IMR-90 (cell line): ENCODE results near the gene PNMA1. TPM values are rescaled to one million over a fixed set of nuclear protein-coding genes. Genes with fewer than 3 reads are reported as not detected.
A peak's percentile ranks its signal among the peaks of the same experiment; 100 is the strongest.

Experiments
- ATAC-seq: fragments of 200-7000 bp; cut with Tn5 transposase; 2 replicates; pipeline ENCODE4 v1.9.1; 2020; ENCODE audit warnings: low read depth, mild to moderate bottlenecking, moderate library complexity
- BruUV-seq: library from RNA; stranded (reverse); fragments of 400-500 nt; replicated peaks from 2 replicates; lab custom pipeline; 2021; lab: Mats Ljungman, UMichigan
- CTCF ChIA-PET: fragments of 300-600 bp; formaldehyde crosslinking; extraction: SDS; loops from one replicate; lab custom pipeline; 2021; ENCODE audit warnings: antibody characterized with exemption; lab: Yijun Ruan, JAX
- POLR2A ChIA-PET: fragments of 300-600 bp; sonication (Branson Sonifier 250); formaldehyde crosslinking; loops from one replicate; lab custom pipeline; 2022; ENCODE audit warnings: antibody characterized with exemption; ENCODE audit not compliant: unreplicated experiment; lab: Charles Lee
- DNase-seq: peaks from one replicate; pipeline ENCODE4 v3.0.0; 2013
- H2AFZ ChIP-seq: replicated peaks from 2 replicates; pipeline ENCODE3; 2013; ENCODE audit warnings: low read length, mild to moderate bottlenecking; ENCODE audit not compliant: poor library complexity
- H2AK5ac ChIP-seq: 2 replicates; pipeline ENCODE4 v1.6.1; 2013; ENCODE audit warnings: low read depth, low read length, inconsistent platforms
- H2AK9ac ChIP-seq: replicated peaks from 2 replicates; pipeline ENCODE3; 2013; ENCODE audit warnings: mild to moderate bottlenecking, low read depth, low read length, moderate library complexity; ENCODE audit not compliant: poor library complexity
- H2BK120ac ChIP-seq: 2 replicates; pipeline ENCODE4 v1.6.1; 2013; ENCODE audit warnings: low read depth, low read length, inconsistent platforms
- H2BK15ac ChIP-seq: 3 replicates; pipeline ENCODE4 v1.6.1; 2013; ENCODE audit warnings: low read depth, low read length, inconsistent platforms
- H2BK20ac ChIP-seq: 2 replicates; pipeline ENCODE4 v1.6.1; 2013; ENCODE audit warnings: low read depth, mild to moderate bottlenecking, inconsistent platforms, low read length, moderate library complexity
- H2BK5ac ChIP-seq: 2 replicates; pipeline ENCODE4 v1.6.1; 2013; ENCODE audit warnings: mild to moderate bottlenecking, low read depth, low read length, inconsistent platforms; ENCODE audit not compliant: poor library complexity, severe bottlenecking
- H3K14ac ChIP-seq: replicated peaks from 2 replicates; pipeline ENCODE4 v1.6.1; 2013; ENCODE audit warnings: low read depth, low read length, inconsistent platforms
- H3K18ac ChIP-seq: 2 replicates; pipeline ENCODE4 v1.6.1; 2013; ENCODE audit warnings: low read depth, low read length, control low read depth
- H3K23ac ChIP-seq: 2 replicates; pipeline ENCODE4 v1.6.1; 2013; ENCODE audit warnings: low read depth, low read length, inconsistent platforms
- H3K27ac ChIP-seq: 2 replicates; pipeline ENCODE4 v1.5.1; 2013; ENCODE audit warnings: mild to moderate bottlenecking, control low read depth, low read length; ENCODE audit not compliant: insufficient read depth
- H3K27me3 ChIP-seq: 2 replicates; pipeline ENCODE4 v1.6.1; 2013; ENCODE audit warnings: low read length; ENCODE audit not compliant: control insufficient read depth, insufficient read depth
- H3K36me3 ChIP-seq: 2 replicates; pipeline ENCODE4 v1.6.1; 2013; ENCODE audit warnings: low read length, mixed read lengths; ENCODE audit not compliant: control insufficient read depth, insufficient read depth
- H3K4ac ChIP-seq: 2 replicates; pipeline ENCODE4 v1.6.1; 2013; ENCODE audit warnings: low read depth, low read length, inconsistent platforms
- H3K4me1 ChIP-seq: 2 replicates; pipeline ENCODE4 v1.6.1; 2013; ENCODE audit warnings: low read length, mixed read lengths; ENCODE audit not compliant: control insufficient read depth, insufficient read depth
- H3K4me2 ChIP-seq: 2 replicates; pipeline ENCODE4 v1.6.1; 2013; ENCODE audit warnings: low read depth, mild to moderate bottlenecking, control low read depth, low read length, moderate library complexity
- H3K4me3 ChIP-seq: 2 replicates; pipeline ENCODE4 v1.5.1; 2013; ENCODE audit warnings: low read depth, mild to moderate bottlenecking, control low read depth, low read length, moderate library complexity; ENCODE audit not compliant: insufficient read depth
- H3K56ac ChIP-seq: 2 replicates; pipeline ENCODE4 v1.6.1; 2013; ENCODE audit warnings: low read length, inconsistent platforms; ENCODE audit not compliant: insufficient read depth; ENCODE audit errors: extremely low read depth
- H3K79me1 ChIP-seq, 2 experiments: 2 replicates each; pipeline ENCODE4 v1.6.1; 2013; ENCODE audit warnings: low read length in 2 of 2, inconsistent platforms in 1 of 2, low read depth in 1 of 2
- H3K9ac ChIP-seq: 2 replicates; pipeline ENCODE4 v1.6.1; 2013; ENCODE audit warnings: low read depth, low read length, control low read depth
- H3K9me1 ChIP-seq: 2 replicates; pipeline ENCODE4 v1.6.1; 2013; ENCODE audit warnings: low read length, inconsistent platforms; ENCODE audit not compliant: insufficient read depth
- H3K9me3 ChIP-seq: 2 replicates; pipeline ENCODE4 v1.6.1; 2013; ENCODE audit warnings: low read length; ENCODE audit not compliant: control insufficient read depth, insufficient read depth
- H4K20me1 ChIP-seq: 2 replicates; pipeline ENCODE4 v1.6.1; 2013; ENCODE audit warnings: low read length, inconsistent platforms; ENCODE audit not compliant: insufficient read depth
- H4K5ac ChIP-seq: 2 replicates; pipeline ENCODE4 v1.6.1; 2013; ENCODE audit warnings: mild to moderate bottlenecking, low read depth, low read length, control low read depth
- H4K8ac ChIP-seq, 2 experiments: 2 replicates each; pipeline ENCODE4 v1.6.1; 2013; ENCODE audit warnings: low read depth in 2 of 2, low read length in 2 of 2, control low read depth in 1 of 2, inconsistent platforms in 1 of 2
- H4K91ac ChIP-seq: 2 replicates; pipeline ENCODE4 v1.6.1; 2013; ENCODE audit warnings: low read depth, low read length, inconsistent platforms; ENCODE audit not compliant: insufficient read depth
- BHLHE40 ChIP-seq: fragments of 150-350 bp; IDR thresholded peaks from 2 replicates; pipeline ENCODE4 v1.6.1; 2016; ENCODE audit warnings: mild to moderate bottlenecking, low read depth, low read length
- CEBPB ChIP-seq: IDR thresholded peaks from 2 replicates; pipeline ENCODE4 v1.6.1; 2012; ENCODE audit warnings: low read depth, low read length, improper control_type of control experiment
- CHD1 ChIP-seq: IDR thresholded peaks from 2 replicates; pipeline ENCODE4 v1.6.1; 2012; ENCODE audit warnings: low read depth, low read length, improper control_type of control experiment
- CTCF ChIP-seq: conservative IDR thresholded peaks from 2 replicates; pipeline ENCODE4 v1.5.1; 2012; ENCODE audit warnings: mild to moderate bottlenecking, low read depth, low read length, improper control_type of control experiment
- FOS ChIP-seq: fragments of 150-350 bp; IDR thresholded peaks from 2 replicates; pipeline ENCODE4 v1.6.1; 2016; ENCODE audit warnings: low read depth, low read length
- MAFK ChIP-seq: IDR thresholded peaks from 2 replicates; pipeline ENCODE4 v1.6.1; 2012; ENCODE audit warnings: low read depth, low read length, improper control_type of control experiment
- MAZ ChIP-seq: IDR thresholded peaks from 2 replicates; pipeline ENCODE4 v1.6.1; 2012; ENCODE audit warnings: low read depth, mild to moderate bottlenecking, low read length, improper control_type of control experiment, moderate library complexity, borderline replicate concordance
- MXI1 ChIP-seq: IDR thresholded peaks from 2 replicates; pipeline ENCODE4 v1.6.1; 2012; ENCODE audit warnings: low read depth, mild to moderate bottlenecking, low read length, moderate library complexity, borderline replicate concordance
- NFE2L2 ChIP-seq: fragments of 150-350 bp; IDR thresholded peaks from 2 replicates; pipeline ENCODE4 v1.6.1; 2016; ENCODE audit warnings: low read depth, mild to moderate bottlenecking, low read length
- POLR2A ChIP-seq: IDR thresholded peaks from 2 replicates; pipeline ENCODE4 v1.6.1; 2012; ENCODE audit warnings: mild to moderate bottlenecking, low read depth, low read length
- RAD21 ChIP-seq: IDR thresholded peaks from 2 replicates; pipeline ENCODE4 v1.6.1; 2012; ENCODE audit warnings: low read length, improper control_type of control experiment
- RCOR1 ChIP-seq: IDR thresholded peaks from 2 replicates; pipeline ENCODE4 v1.6.1; 2012; ENCODE audit warnings: mild to moderate bottlenecking, low read length, improper control_type of control experiment; ENCODE audit not compliant: insufficient replicate concordance
- RFX5 ChIP-seq: IDR thresholded peaks from 2 replicates; pipeline ENCODE4 v1.8.0; 2012; ENCODE audit warnings: low read depth, mild to moderate bottlenecking, low read length, moderate library complexity
- SMC3 ChIP-seq: fragments of 150-350 bp; IDR thresholded peaks from 2 replicates; pipeline ENCODE4 v1.6.1; 2016; ENCODE audit warnings: low read depth, mild to moderate bottlenecking, antibody characterized with exemption, low read length, moderate library complexity
- WGBS, 2 experiments: methylation state at CpG; one replicate each; pipeline versions ENCODE4 v1.1.5 to v1.1.7; 2013; ENCODE audit warnings: missing lambda C conversion rate in 2 of 2; ENCODE audit not compliant: insufficient read length in 1 of 2; ENCODE audit errors: extremely low coverage in 2 of 2; 5-methylcytosine and 5-hydroxymethylcytosine counted together
- dilution Hi-C: fragments of 300-500 bp; cut with HindIII; formaldehyde crosslinking; loops from one replicate; pipeline ENCODE4 v1.14.3; 2018; ENCODE audit warnings: low sequenced_read_pairs; ENCODE audit not compliant: unreplicated experiment
- in situ Hi-C: fragments of 300-500 bp; cut with MboI; formaldehyde crosslinking; loops from 3 replicates; pipeline ENCODE4 v1.14.3; 2019; ENCODE audit warnings: low sequenced_read_pairs, inconsistent platforms, mixed read lengths
- intact Hi-C: fragments of 100-400 bp; cut with micrococcal nuclease; formaldehyde crosslinking; loops from 2 replicates; pipeline ENCODE4 v1.10.0; 2022
- polyA plus RNA-seq, 3 experiments: library from polyadenylated mRNA; depleted of rRNA; stranded (reverse); fragments of >200 nt; gene quantifications; 2 replicates each; pipeline ENCODE4 v1.2.3, GENCODE V29; 2012; ENCODE audit warnings: low replicate concordance in 1 of 3
- total RNA-seq: library from RNA; depleted of rRNA; stranded (reverse); fragments of >200 nt; gene quantifications from 2 replicates; pipeline ENCODE4 v1.2.3, GENCODE V29; 2012
- TF ChIP-seq, protein P1 (sequence below): fragments of 150-350 bp; IDR thresholded peaks from 2 replicates; pipeline ENCODE4 v1.6.1; 2016; ENCODE audit warnings: low read depth, mild to moderate bottlenecking, low read length, moderate library complexity, borderline replicate concordance

The PNMA1 gene
- total and polyA plus RNA-seq, 2 of the 4 experiments (the other 2 are of a cell fraction), result 6.5 to 28.2 TPM

DNA sequence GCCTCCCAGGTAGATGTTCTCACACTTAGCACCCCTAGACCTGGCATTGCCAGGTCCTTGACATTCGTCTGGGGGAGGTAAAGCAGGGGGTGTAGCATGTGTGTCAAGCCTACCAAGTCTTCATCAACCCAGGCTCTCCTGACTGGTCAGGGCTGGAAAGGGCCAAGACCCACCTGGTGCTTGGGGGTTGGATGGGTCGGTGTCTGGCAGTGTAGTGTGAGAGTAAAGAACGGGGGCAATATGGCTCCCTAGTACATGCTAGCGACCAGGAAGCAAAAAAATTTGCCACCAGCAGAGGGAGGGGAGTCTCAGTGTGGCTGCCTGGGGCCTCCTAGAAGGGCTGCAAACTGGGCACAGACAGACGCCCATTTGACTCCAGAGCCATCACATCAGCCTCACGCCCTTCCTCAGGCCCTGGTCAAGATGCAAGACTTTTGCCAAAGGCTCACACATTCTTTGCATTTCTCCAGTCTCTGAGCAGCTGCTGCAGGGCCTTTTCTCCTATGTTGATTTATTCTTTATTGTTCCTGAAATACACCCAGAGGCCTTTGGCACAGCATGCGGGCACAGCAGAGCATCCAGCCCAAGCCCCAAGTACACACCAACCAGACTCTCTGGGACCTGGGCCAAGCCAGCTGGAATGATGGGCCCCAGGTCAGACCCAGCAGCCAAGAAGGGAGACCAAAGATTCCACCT, 38.3 kb upstream of the PNMA1 start:
- H3K4me3 ChIP-seq, result no peak overlapping the region
- in situ Hi-C loops (loop anchor here (5.0 kb wide), 1 partner anchor 75 kb away; no protein-coding TSS in a partner anchor), intact Hi-C loops (loop anchor here (5.0 kb wide), 3 partner anchors 35 to 100 kb away; partner anchors contain the start of gene PTGR2), dilution Hi-C loops (no loop called here)
- no peak overlapping the region for H2AFZ ChIP-seq
- H3K27me3 ChIP-seq, result no peaks in the 10 kb centered on the region
- peak overlapping the region; percentile 75 for H2AK9ac ChIP-seq
- H2AK5ac ChIP-seq, result peak overlapping the region; percentile 61
- H3K4me2 ChIP-seq, result peak overlapping the region; percentile 9; the same call in 1 of the 2 replicates
- peak overlapping the region in 1 of 2 experiments; percentile 1; a peak in 1 of 4 replicates for H4K8ac ChIP-seq
- H3K4me1 ChIP-seq, result peaks cover 58% of the 10 kb centered on the region
- no TSS peak for BruUV-seq
- ChIA-PET POLR2A (no interaction called here), CTCF (interaction anchor here (1.1 to 2.0 kb wide), 2 partner anchors 8 to 24 kb away, joined by 3 to 5 read pairs; no protein-coding TSS in a partner anchor)
- no peaks in the 10 kb centered on the region for H3K9me3 ChIP-seq
- peak overlapping the region; percentile 53; the same call in 1 of the 2 replicates for H3K14ac ChIP-seq
- 80% methylated on average over 2 of the region's 7 CpGs; no CpG with 5 or more reads in 1 of the 2 experiments for WGBS, 2 experiments
- H3K18ac ChIP-seq, result 0 out of 2 replicates have a peak overlapping the region, but pooled peaks have one; percentile 1
- no peaks in the 10 kb centered on the region; the same call in 1 of the 2 replicates for H3K36me3 ChIP-seq
- H3K9me1 ChIP-seq, result peaks cover 70% of the 10 kb centered on the region
- 0 out of 2 replicates have a peak overlapping the region, but pooled peaks have one; percentile 18 for H2BK120ac ChIP-seq
- peaks cover 25 to 98% of the 10 kb centered on the region in 2 experiments for H3K79me1 ChIP-seq
- H4K20me1 ChIP-seq, result peaks cover 99% of the 10 kb centered on the region
- H3K9ac ChIP-seq, result no peak overlapping the region
- no peak overlapping the region for H4K5ac ChIP-seq
- peak overlapping the region; percentile 74; the same call in 1 of the 2 replicates for H3K23ac ChIP-seq
- ATAC-seq (peak; percentile 27), DNase-seq (peak; percentile 45)
- no peak overlapping the region for H2BK15ac ChIP-seq
- peak overlapping the region; percentile 16 for H2BK5ac ChIP-seq
- no peak overlapping the region for H3K56ac ChIP-seq
- no peak overlapping the region; the same call in 1 of the 2 replicates for H4K91ac ChIP-seq
- H2BK20ac ChIP-seq, result no peak overlapping the region
- H3K27ac ChIP-seq, result peak overlapping the region; percentile 53; the same call in 1 of the 2 replicates
- peak overlapping the region; percentile 45 for H3K4ac ChIP-seq
- TF ChIP-seq CHD1 (no peak), POLR2A (no peak), CTCF (peak; percentile 44), RCOR1 (no peak), RFX5 (no peak), FOS (no peak), NFE2L2 (no peak), RAD21 (peak; percentile 45), MXI1 (no peak), CEBPB (no peak), MAZ (no peak), BHLHE40 (no peak), MAFK (no peak), SMC3 (peak; percentile 43)
- TF ChIP-seq, protein P1, sequence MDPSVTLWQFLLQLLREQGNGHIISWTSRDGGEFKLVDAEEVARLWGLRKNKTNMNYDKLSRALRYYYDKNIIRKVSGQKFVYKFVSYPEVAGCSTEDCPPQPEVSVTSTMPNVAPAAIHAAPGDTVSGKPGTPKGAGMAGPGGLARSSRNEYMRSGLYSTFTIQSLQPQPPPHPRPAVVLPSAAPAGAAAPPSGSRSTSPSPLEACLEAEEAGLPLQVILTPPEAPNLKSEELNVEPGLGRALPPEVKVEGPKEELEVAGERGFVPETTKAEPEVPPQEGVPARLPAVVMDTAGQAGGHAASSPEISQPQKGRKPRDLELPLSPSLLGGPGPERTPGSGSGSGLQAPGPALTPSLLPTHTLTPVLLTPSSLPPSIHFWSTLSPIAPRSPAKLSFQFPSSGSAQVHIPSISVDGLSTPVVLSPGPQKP, result no peak
